Measurements from ENCODE around the gene ZNF215.
"Not testable (repeated sequence)": the region's sequence is repeated elsewhere in the genome, so short reads cannot be mapped to it uniquely, and the experiment has no call there.

The ZNF215 gene

GRCh38 chr11:6894097-6894496 is 32.1 kb upstream of the ZNF215 start:
- TF ChIP-seq, protein P1, sequence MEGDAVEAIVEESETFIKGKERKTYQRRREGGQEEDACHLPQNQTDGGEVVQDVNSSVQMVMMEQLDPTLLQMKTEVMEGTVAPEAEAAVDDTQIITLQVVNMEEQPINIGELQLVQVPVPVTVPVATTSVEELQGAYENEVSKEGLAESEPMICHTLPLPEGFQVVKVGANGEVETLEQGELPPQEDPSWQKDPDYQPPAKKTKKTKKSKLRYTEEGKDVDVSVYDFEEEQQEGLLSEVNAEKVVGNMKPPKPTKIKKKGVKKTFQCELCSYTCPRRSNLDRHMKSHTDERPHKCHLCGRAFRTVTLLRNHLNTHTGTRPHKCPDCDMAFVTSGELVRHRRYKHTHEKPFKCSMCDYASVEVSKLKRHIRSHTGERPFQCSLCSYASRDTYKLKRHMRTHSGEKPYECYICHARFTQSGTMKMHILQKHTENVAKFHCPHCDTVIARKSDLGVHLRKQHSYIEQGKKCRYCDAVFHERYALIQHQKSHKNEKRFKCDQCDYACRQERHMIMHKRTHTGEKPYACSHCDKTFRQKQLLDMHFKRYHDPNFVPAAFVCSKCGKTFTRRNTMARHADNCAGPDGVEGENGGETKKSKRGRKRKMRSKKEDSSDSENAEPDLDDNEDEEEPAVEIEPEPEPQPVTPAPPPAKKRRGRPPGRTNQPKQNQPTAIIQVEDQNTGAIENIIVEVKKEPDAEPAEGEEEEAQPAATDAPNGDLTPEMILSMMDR (IDR thresholded peaks at IDR 0.05; ENCODE audit: low read depth, low read length), result no peak
- DNase-seq (ENCODE audit: low read depth, low spot score), result no peak
- no peak overlapping the region for H3K4me3 ChIP-seq (ENCODE audit: low read depth, low read length)
- in situ Hi-C loops (cut with HindIII; ENCODE audit: low sequenced_read_pairs), result no loop called here

DNA sequence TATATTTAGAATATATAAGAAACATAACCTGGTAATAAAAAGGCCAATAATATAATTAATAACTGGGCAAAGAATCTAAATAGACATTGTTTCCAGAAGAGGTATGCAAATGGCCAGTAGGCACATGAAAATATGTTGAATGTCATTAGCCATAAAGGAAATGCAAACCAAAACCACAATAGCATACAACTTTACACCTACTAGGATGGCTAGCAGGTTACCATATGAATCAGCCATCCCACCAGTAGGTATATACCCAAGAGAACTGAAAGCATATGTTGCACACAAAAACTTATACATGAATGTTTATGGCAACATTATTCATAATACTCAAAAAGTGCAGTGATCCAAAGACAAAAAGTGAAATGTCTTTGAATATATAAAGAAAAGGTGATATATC is 31.2 kb upstream of the ZNF215 start:
- TF ChIP-seq, protein P1 (IDR thresholded peaks at IDR 0.05; ENCODE audit: low read depth, low read length), result no peak
- no peak for DNase-seq (ENCODE audit: low read depth, low spot score)
- in situ Hi-C loops (cut with HindIII; ENCODE audit: low sequenced_read_pairs), result no loop called here
- no peak overlapping the region for H3K4me3 ChIP-seq (ENCODE audit: low read depth, low read length)

GRCh38 chr11:6898911-6899310 is 27.3 kb upstream of the ZNF215 start:
- in situ Hi-C loops (cut with HindIII; ENCODE audit: low sequenced_read_pairs), result no loop called here
- TF ChIP-seq, protein P1 (IDR thresholded peaks at IDR 0.05; ENCODE audit: low read depth, low read length), result no peak
- DNase-seq (ENCODE audit: low read depth, low spot score), result no peak
- H3K4me3 ChIP-seq (ENCODE audit: low read depth, low read length), result no peak overlapping the region

DNA sequence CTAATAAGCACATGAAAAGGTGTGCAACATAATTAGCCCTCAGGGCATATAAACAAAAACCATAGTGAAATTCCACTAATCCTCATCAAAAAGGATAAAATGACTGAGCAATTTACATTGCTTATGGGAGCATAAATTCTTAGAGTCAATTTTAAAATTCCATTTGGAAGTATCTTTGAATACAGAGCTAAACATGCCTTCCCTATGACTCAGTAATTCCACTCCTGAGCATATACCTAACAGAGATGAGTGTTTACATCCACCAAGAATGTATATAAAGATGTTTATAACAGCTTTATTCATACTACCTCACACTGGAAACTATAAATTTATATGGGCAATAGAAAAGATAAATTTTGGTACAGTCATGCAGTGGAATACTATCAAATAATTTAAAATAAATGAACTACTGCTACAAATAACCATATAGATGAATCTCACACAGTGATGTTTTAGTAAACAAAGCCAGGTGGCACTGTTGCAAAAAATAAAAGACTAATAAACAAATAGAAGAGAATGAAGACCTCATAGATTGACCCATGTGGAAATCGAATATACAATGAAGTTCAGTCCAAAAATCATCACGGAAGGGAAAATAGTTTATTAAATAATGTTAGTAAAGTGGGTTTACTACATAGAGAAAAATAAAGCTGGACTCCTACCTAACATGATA is 25.8 kb upstream of the ZNF215 start:
- in situ Hi-C loops (cut with HindIII; ENCODE audit: low sequenced_read_pairs), result no loop called here

GRCh38 chr11:6904804-6905203 is 21.4 kb upstream of the ZNF215 start:
- in situ Hi-C loops (cut with HindIII; ENCODE audit: low sequenced_read_pairs); DNase-seq (ENCODE audit: low read depth, low spot score); H3K4me3 ChIP-seq (ENCODE audit: low read depth, low read length): not testable (repeated sequence)

More for the DNA sequence above, 25.8 kb upstream of the ZNF215 start:
- no peak overlapping the region for H3K4me3 ChIP-seq (ENCODE audit: low read depth, low read length)
- DNase-seq (ENCODE audit: low read depth, low spot score), result no peak
- TF ChIP-seq, protein P1 (IDR thresholded peaks at IDR 0.05; ENCODE audit: low read depth, low read length), result no peak

DNA sequence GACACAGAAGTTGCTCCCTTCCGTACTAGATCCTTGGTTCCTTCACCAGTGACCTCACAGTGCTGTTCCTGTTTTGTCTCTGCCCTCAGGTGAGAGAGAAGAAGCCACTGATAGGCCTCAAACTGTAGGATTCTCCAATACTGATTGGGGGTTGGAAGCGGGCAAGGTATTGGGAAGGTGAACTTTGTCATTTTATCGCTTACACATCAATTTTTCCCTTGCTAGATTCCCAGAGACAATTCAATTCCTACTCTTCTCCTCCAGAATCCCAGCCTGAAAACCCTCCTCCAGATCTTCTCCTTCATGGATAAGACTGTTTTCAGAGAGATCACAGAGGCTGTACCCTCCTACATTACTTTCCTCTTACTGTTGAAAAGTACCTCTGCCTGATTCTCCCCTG is 14.8 kb upstream of the ZNF215 start:
- no peak overlapping the region for H3K4me3 ChIP-seq (ENCODE audit: low read depth, low read length)
- in situ Hi-C loops (cut with HindIII; ENCODE audit: low sequenced_read_pairs), result no loop called here
- TF ChIP-seq, protein P1 (IDR thresholded peaks at IDR 0.05; ENCODE audit: low read depth, low read length), result no peak
- DNase-seq (ENCODE audit: low read depth, low spot score), result no peak

- DNase-seq (ENCODE audit: low read depth, low spot score), result peak; percentile 37
- no peak overlapping the region for H3K4me3 ChIP-seq (ENCODE audit: low read depth, low read length)
- in situ Hi-C loops (cut with HindIII; ENCODE audit: low sequenced_read_pairs), result no loop called here
- TF ChIP-seq, protein P1 (IDR thresholded peaks at IDR 0.05; ENCODE audit: low read depth, low read length), result no peak
These were observed 14.3 kb upstream of the ZNF215 start for GRCh38 chr11:6911948-6912347.

Data from astrocyte of the spinal cord (primary cell).